ENCODE results near the gene XRN1.
A peak's percentile ranks its signal among the peaks of the same experiment; 100 is the strongest.

The XRN1 gene

DNA sequence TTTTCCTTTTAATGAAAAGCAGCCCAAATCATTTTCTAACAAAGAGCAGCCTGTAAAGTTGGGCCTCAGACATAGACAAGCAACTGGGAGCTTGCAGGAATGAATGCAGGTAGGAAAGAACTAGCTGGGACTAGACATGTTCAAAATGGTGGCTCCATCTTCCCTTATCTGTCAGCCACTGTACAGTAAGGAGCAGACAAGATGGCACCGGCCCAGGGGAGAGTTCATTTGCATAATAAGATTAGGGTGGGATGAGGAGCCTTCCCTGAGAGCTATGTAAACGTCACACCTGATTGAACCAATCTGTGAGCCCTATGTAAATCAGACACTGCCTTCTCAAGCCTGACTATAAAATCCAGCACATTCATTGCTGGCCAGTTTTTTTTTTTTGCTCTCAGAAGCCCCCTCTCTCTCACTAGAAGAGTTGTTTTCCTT lies 162.7 kb downstream of the XRN1 start:
- TF ChIP-seq CTCF (IDR thresholded peaks at IDR 0.05; ENCODE audit: extremely low read depth, insufficient read depth, missing control alignments), result no peak
- in situ Hi-C loops (cut with MboI; ENCODE audit: low pct_unique_long_range_greater_than_20kb, low sequenced_read_pairs, unreplicated experiment), result no loop called here
- DNase-seq (ENCODE audit: low spot score), result no peak

DNA sequence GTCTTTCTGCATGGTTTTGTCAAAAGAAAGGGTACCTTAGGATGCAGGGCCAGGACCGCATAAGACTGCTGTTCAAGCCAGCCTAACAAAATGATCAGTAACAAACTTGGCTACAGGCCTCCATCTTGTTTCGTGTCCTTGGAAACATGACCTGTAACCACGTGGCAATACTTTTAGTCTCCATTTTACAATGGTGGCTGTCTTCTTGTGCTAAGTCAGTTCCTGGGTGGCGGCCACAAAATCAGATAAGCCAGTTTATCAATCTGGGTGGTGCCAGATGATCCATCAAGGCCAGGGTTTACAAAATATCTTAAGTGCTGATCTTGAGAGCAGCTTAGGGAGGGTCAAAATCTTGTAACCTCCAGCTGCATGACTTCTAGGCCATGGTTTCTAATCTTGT lies 165.3 kb downstream of the XRN1 start:
- in situ Hi-C loops (cut with MboI; ENCODE audit: low pct_unique_long_range_greater_than_20kb, low sequenced_read_pairs, unreplicated experiment), result no loop called here

GRCh38 chr3:142281474-142281873 lies 166.4 kb downstream of the XRN1 start:
- no peak for DNase-seq (ENCODE audit: low spot score)
- no peak for TF ChIP-seq CTCF (IDR thresholded peaks at IDR 0.05; ENCODE audit: extremely low read depth, insufficient read depth, missing control alignments)
- in situ Hi-C loops (cut with MboI; ENCODE audit: low pct_unique_long_range_greater_than_20kb, low sequenced_read_pairs, unreplicated experiment), result no loop called here

More for the DNA sequence above, 165.3 kb downstream of the XRN1 start:
- no peak for DNase-seq (ENCODE audit: low spot score)
- no peak for TF ChIP-seq CTCF (IDR thresholded peaks at IDR 0.05; ENCODE audit: extremely low read depth, insufficient read depth, missing control alignments)

DNA sequence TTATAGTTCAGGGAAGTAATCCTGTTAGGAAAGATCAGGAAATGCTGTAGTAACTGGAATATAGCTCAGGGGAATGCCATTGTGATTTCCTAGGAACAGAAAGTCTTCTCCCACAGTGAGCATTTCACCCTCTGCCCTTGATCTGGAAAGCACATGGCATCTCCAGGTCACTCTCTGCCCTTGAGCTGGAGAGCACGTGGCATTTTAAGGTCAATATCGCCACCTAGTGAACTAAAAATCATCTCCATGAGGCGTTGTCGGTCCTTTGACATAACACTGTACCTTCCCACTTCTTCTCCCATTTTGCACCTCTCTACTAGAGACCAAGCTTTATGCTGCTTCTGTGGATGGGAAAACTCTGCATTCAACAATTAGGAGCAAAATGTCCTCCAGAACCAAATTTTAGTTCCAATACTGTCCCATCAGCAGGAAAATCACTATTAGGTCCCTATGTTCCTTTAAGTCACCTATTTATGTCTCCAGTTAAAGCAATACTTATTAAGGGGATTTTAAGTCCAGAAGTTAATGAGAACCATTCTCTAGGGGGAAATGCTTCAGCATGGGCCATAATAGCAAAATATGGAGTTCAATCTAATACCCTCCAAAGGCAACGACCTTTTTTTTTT lies 167.8 kb downstream of the XRN1 start:
- in situ Hi-C loops (cut with MboI; ENCODE audit: low pct_unique_long_range_greater_than_20kb, low sequenced_read_pairs, unreplicated experiment), result no loop called here
- TF ChIP-seq CTCF (IDR thresholded peaks at IDR 0.05; ENCODE audit: extremely low read depth, insufficient read depth, missing control alignments), result peak; percentile 70
- DNase-seq (ENCODE audit: low spot score), result peak; percentile 75

- in situ Hi-C loops (cut with MboI; ENCODE audit: low pct_unique_long_range_greater_than_20kb, low sequenced_read_pairs, unreplicated experiment), result no loop called here
- TF ChIP-seq CTCF (IDR thresholded peaks at IDR 0.05; ENCODE audit: extremely low read depth, insufficient read depth, missing control alignments), result no peak
- no peak for DNase-seq (ENCODE audit: low spot score)
Observed at GRCh38 chr3:142278451-142278850, 169.4 kb downstream of the XRN1 start.

GRCh38 chr3:142276781-142277180 lies 171.1 kb downstream of the XRN1 start:
- TF ChIP-seq CTCF (IDR thresholded peaks at IDR 0.05; ENCODE audit: extremely low read depth, insufficient read depth, missing control alignments), result no peak
- DNase-seq (ENCODE audit: low spot score), result no peak
- in situ Hi-C loops (cut with MboI; ENCODE audit: low pct_unique_long_range_greater_than_20kb, low sequenced_read_pairs, unreplicated experiment), result no loop called here
